IMR-90 (cell line): ENCODE measurements around the gene PLD5.

Experiments
- POLR2A ChIP-seq: IDR thresholded peaks from 2 replicates; pipeline ENCODE4 v1.6.1; 2012; ENCODE audit warnings: mild to moderate bottlenecking, low read depth, low read length
- RAD21 ChIP-seq: IDR thresholded peaks from 2 replicates; pipeline ENCODE4 v1.6.1; 2012; ENCODE audit warnings: low read length, improper control_type of control experiment
- RCOR1 ChIP-seq: IDR thresholded peaks from 2 replicates; pipeline ENCODE4 v1.6.1; 2012; ENCODE audit warnings: mild to moderate bottlenecking, low read length, improper control_type of control experiment; ENCODE audit not compliant: insufficient replicate concordance
- TF ChIP-seq, protein P1 (sequence below): conservative IDR thresholded peaks from 2 replicates; pipeline ENCODE4 v1.5.1; 2012; ENCODE audit warnings: mild to moderate bottlenecking, low read depth, low read length, improper control_type of control experiment

DNA sequence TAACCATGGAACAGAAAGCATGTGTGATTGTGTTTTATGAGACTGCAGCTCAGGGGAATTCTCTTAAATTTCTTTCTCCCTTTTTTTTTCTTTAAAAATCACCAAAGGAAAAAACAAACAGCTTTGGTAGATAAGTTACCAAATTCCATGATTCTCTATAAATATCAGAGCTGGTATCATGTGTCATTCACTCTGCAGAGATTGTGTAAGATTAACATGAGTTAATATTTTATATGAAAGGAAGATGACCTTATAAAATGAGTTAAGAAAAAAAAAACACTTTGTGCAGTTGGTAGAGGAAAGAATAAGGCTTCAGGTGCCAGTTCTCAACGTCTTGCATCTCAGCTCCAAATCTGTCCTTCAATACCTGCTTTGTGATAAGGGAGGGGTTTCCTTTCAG, 287.4 kb downstream of the PLD5 start:
- TF ChIP-seq, protein P1, sequence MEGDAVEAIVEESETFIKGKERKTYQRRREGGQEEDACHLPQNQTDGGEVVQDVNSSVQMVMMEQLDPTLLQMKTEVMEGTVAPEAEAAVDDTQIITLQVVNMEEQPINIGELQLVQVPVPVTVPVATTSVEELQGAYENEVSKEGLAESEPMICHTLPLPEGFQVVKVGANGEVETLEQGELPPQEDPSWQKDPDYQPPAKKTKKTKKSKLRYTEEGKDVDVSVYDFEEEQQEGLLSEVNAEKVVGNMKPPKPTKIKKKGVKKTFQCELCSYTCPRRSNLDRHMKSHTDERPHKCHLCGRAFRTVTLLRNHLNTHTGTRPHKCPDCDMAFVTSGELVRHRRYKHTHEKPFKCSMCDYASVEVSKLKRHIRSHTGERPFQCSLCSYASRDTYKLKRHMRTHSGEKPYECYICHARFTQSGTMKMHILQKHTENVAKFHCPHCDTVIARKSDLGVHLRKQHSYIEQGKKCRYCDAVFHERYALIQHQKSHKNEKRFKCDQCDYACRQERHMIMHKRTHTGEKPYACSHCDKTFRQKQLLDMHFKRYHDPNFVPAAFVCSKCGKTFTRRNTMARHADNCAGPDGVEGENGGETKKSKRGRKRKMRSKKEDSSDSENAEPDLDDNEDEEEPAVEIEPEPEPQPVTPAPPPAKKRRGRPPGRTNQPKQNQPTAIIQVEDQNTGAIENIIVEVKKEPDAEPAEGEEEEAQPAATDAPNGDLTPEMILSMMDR: no peak
- no peak for TF ChIP-seq POLR2A
- no peak for TF ChIP-seq RAD21
- TF ChIP-seq RCOR1: no peak
